Esophagus muscularis mucosa (tissue), 4 donors: ENCODE measurements around the gene CDH5.

Experiments
- EP300 ChIP-seq: sonication (generic); formaldehyde crosslinking; IDR thresholded peaks from one replicate; pipeline ENCODE4 v1.6.1; 2017; ENCODE audit warnings: antibody characterized with exemption
- POLR2A ChIP-seq: fragments of 450-650 bp; IDR thresholded peaks from one replicate; pipeline ENCODE4 v1.6.1; 2017; ENCODE audit warnings: antibody characterized with exemption, moderate library complexity, mild to moderate bottlenecking, low read depth
- POLR2AphosphoS5 ChIP-seq, 2 donors: sonication (generic); formaldehyde crosslinking; IDR thresholded peaks; one replicate each; pipeline ENCODE4 v1.6.1; 2017; ENCODE audit warnings: antibody characterized with exemption in 2 of 2
- TF ChIP-seq, protein P1 (sequence below), 3 experiments: fragments of 200-600 bp in 2 of 3; fragments of 450-650 bp in 1 of 3; sonication (generic) in 2 of 3; IDR thresholded peaks; one replicate each; pipeline ENCODE4 v1.5.1; 2017 to 2019; ENCODE audit warnings: antibody characterized with exemption in 3 of 3, mild to moderate bottlenecking in 2 of 3, moderate library complexity in 1 of 3

DNA sequence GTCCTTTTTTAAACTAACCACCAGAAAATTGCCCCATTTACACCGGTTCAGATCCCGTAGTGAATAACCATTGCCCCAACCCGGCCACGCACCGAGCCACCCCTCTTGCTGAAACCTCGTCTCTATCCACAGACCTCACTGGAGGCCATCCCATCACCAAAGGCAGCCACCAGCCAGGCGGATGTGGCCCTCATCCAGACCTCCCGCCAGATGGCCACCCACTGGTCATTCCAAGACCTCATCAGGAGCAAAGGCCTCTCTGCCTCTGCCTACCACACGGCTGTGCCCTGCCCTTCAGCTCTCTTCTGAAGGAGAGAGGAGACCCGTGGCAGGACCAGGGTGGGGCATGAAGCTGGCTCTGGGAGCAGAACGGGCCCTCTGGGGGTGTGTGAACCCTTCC lies 38.2 kb upstream of the CDH5 start:
- TF ChIP-seq POLR2A (no peak), POLR2AphosphoS5 (IDR thresholded peaks at IDR 0.05) (no peak), EP300 (no peak)
- TF ChIP-seq, protein P1, sequence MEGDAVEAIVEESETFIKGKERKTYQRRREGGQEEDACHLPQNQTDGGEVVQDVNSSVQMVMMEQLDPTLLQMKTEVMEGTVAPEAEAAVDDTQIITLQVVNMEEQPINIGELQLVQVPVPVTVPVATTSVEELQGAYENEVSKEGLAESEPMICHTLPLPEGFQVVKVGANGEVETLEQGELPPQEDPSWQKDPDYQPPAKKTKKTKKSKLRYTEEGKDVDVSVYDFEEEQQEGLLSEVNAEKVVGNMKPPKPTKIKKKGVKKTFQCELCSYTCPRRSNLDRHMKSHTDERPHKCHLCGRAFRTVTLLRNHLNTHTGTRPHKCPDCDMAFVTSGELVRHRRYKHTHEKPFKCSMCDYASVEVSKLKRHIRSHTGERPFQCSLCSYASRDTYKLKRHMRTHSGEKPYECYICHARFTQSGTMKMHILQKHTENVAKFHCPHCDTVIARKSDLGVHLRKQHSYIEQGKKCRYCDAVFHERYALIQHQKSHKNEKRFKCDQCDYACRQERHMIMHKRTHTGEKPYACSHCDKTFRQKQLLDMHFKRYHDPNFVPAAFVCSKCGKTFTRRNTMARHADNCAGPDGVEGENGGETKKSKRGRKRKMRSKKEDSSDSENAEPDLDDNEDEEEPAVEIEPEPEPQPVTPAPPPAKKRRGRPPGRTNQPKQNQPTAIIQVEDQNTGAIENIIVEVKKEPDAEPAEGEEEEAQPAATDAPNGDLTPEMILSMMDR (IDR thresholded peaks at IDR 0.05), result no peak
